Measurements from ENCODE around the gene TMEM132D.

DNA sequence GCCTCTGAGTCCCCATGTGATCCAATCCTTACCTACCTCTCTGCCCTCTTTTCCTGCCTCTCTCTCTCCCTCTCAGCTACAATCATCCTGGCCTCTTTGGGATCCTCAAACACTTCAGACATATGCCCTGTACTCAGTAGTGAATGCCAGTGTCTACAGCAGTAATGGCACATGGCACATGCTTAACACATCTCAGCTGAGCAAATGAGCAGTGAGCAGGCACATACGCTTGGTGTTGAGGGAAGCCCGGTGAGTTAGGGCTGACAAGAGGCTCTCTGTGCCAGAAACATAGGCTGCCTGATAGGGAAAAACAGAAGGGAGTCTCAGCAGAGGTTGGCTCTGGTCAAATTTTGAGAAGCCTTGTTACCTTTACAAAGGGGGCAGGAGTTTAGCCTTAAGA lies 409.1 kb downstream of the TMEM132D start:
- TF ChIP-seq EZH2 (IDR thresholded peaks at IDR 0.05; ENCODE audit: borderline replicate concordance, insufficient read depth, low read length, poor library complexity, severe bottlenecking) (no peak), CTCF (IDR thresholded peaks at IDR 0.05; ENCODE audit: poor library complexity, severe bottlenecking) (no peak), MXI1 (conservative IDR thresholded peaks at IDR 0.05; ENCODE audit: poor library complexity, severe bottlenecking) (no peak), EP300 (conservative IDR thresholded peaks at IDR 0.05; ENCODE audit: poor library complexity, severe bottlenecking) (no peak), RAD21 (conservative IDR thresholded peaks at IDR 0.05) (no peak), TAF1 (IDR thresholded peaks at IDR 0.05; ENCODE audit: low read depth) (no peak), SMC3 (conservative IDR thresholded peaks at IDR 0.05; ENCODE audit: poor library complexity) (no peak)

All from neural cell (in vitro differentiated cells).